Embryonic facial prominence (tissue), 1 donor: ENCODE measurements around the gene ABHD16A.

Experiments used
- DNase-seq: peaks from one replicate; pipeline ENCODE4 v3.0.0-alpha.2; 2016; ENCODE audit errors: extremely low spot score

The ABHD16A gene

DNA sequence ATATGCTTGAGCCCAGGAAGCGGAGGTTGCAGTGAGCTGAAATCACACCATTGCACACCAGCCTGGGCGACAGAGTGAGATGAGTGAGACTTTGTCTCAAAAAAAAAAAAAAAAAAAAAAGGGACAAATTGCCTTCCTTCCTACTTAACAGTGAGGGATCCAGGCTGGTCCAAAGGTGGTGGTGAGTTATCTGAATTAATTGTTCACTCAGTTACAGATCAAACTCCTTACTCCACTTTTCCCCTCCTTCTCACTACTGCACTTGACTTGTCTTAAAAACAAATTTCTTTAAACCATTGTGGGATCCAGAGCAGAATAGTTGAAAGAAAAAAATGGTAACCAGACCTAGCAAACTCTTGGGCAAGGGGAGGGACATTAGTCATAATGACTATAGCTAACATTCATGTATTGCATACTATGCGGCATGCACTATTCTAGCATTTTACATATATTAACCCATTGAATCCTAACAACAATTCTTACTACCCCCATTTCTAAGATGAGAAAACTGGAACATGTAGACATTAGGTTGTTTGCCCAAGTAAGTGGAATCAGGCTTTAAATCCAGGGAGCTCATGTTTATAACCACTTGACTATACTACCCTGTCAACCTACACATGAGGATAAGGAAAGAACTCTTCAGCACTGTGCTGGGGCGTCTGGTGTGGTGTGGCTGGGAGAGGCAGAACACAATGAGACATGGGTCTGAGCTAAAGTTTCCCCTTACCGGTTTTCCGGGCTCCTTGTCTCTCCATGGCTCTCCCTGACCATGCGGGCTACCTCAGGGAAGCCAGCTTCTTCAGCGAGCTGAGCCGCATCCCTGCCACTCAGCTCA, 39.8 kb downstream of the ABHD16A start:
- no peak for DNase-seq

DNA sequence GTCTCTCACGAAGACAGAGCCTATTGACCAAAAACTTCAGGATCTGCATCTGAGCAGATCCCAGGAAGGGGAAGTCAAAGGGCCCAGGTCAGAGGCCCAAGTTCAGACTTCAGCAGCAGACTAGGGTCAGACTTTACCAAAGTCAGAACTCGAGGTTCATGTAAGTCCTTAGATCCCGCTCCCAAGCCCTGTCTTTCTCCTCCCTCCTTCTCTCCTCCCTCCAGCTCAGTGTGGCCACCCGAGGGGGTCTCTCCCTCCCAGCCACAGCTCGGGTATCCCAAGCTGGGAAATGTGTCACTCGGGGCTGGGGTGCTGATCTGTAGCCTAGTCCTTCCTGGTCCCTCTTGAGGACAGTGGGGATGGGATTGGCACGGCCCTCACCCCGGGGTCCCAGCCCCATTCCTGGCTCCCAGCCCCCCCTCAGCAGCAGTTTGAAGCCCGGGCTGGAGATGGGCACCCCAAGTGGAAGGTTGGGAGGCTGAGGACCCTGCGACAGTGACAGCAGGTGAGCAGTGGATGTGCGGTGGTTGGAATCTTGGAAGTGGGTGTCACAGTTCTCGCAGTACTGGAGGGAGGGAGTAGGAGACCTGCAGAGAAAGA, 40.9 kb downstream of the ABHD16A start:
- DNase-seq: no peak

DNA sequence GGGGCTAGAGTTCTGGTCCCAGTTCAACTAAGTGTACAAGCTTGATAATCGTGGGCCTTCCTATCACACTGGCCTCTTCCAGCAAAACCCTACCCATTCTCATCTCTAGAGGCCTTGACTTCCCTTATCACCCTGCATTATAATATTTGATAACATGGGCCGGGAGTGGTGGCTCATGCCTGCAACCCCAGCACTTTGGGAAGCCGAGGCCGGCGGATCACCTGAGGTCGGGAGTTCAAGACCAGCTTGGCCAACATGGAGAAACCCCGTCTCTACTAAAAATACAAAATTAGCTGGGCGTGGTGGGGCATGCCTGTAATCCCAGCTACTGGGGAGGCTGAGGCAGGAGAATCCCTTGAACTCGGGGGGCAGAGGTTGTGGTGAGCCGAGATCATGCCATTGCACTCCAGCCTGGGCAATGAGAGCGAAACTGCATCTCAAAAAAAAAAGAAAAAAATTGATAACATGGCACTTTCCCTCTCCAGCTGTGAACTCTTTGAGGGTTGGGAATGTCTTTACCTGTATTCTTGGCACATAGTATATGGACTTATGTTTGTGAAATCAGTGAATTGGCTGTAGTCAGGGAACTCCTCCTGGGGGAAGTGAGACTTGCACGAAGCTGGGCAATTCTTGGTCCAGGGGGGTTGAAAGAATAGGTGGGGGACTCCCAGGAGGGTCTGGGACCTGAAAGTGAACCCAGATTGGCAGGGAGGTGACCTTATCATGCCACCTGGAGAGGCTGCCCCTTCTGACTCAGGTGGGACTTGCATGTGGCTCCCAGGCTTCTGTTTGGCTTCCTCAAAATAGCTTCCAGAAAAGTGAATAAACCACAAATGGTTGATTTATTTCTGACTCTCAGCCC, 41.6 kb downstream of the ABHD16A start:
- no peak for DNase-seq

DNA sequence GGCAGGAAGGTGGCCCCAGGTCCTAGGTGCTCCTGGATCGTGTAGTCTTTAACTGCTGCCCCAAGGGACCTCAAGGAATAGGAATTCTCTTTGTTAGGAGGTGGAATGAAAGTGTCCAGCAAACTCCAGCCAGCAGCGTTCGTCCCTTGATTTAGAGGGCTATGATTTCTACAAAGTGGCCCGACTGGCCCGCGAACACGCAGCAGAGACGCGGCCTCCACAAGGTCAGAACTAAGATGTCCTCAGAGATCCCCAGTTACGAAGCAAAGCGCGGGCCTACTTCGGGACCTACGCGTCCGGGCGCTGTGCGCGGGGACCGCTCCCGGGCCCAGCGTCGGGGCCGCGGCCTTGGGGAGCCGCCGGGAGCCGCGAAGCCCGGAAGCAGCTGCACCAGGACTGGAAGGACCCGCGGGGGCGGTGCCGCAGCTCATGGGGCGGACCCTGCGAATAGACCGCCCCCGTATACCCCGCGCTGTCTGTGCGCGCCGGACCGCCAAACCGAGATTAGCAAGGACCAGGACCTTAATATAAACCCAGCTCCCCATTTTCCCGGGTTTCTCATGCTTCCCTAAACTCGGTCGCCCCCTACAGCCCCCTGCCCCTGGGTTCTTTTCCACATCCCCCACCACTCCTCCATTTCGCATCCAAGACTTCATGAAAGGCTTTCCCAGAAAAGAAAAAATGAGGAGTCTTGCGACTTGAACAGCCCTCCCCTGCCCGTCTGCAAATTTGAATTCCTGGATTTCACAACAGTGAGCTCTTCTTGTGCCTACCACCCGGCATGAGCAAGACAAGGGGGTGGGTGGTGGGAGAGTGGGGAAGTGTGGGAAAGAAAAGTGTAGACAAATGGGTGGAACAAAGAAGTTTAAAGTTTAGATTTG, 42.5 kb downstream of the ABHD16A start, which contains the start of gene C6orf47:
TSS of gene C6orf47 (minus strand) at position 398 of the 881 bp plus-strand sequence. CDS start 831 bp downstream, outside the sequence.
- peak; percentile 40 for DNase-seq

DNA sequence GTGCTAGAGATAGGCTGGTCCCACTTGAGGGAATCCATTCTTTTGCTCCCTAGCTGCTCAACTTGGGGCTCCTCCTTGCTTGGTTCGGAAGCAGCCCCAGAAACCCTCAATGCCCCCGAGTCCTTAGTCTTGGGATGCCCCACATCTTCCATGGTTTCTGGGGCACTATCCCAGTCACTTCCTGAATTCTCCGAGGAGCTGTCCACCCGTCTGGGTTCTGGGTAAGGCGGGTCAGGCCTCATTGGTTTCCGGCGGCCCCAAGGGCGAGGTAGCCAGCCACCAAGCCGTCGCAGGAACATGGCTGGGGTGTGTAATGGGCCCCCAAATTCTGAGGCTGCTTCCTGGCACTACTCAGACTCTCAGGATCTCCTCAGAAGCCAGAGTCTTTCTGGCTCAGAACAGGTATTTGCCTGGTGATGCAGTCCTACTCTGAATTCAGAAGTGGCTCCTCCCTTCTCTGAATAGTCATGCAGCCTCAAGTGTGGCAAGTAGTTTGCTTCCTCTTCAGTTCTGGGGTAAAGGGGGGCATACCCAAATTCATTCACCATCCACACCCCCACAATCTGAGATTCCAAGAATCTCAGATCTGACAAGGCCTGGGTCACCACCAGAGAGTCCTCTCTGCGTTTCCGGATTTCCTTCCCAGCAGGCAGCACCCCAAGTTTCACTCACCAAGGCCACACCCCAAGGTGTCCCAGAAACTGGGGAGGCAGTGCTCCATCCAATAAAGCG, 43.3 kb downstream of the ABHD16A start:
- DNase-seq: no peak

DNA sequence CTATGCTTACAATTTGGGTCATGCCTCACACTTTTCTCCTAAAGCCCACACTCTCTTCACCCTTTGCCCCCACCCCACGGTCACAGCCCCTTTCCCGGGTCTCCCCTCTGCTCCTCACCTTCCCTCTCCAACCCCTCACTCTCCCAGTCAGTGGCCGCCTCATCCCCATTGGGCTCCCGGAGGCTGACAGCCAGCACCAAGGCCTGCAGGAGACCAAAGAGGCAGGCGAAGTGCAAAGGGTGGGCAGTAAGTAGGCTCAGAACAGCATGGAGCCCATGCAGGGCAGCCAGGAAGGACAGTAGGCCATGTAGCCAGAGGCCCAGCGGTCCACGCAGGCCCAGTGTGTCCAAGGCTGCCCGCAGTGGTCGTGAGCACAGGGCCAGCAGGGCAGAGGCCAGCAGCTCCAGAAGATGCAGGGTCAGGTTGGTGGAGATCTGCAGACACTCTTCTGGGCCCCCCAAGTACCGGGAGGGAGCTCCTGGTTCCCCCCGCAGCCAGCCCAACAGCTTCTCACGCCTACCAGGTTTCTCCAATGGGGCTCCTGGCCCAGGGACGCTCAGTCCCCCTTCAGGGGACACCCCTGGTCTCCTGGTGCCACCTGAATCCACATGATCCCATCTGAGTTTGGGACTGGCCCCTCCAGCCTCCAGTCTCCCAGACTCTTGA, 44.0 kb downstream of the ABHD16A start:
- no peak for DNase-seq

DNA sequence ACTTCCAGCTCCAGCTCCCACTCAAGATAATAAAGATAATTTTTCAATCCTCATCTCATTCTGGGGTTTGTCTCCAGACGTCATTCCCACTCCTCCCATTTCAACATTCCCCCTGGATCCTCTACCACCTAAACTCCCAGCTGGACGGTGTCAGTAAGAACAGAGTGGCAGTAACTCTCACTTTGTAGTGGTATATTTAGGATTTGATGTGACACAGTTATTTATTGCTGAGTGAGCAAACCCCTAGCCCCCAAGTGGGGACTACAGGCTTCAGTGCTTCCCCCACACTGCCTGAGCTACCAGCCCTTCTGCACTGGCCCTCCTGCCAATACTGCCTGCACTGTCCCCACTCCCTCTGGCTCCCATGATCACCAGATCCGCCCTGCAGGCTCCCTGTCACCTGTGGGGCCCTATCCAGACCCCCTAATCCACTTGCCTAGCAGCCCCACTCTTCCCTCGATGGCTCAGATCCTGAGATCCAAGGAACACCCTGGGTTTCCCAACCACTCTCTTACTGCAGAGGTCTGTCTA, 44.9 kb downstream of the ABHD16A start:
- no peak for DNase-seq

DNA sequence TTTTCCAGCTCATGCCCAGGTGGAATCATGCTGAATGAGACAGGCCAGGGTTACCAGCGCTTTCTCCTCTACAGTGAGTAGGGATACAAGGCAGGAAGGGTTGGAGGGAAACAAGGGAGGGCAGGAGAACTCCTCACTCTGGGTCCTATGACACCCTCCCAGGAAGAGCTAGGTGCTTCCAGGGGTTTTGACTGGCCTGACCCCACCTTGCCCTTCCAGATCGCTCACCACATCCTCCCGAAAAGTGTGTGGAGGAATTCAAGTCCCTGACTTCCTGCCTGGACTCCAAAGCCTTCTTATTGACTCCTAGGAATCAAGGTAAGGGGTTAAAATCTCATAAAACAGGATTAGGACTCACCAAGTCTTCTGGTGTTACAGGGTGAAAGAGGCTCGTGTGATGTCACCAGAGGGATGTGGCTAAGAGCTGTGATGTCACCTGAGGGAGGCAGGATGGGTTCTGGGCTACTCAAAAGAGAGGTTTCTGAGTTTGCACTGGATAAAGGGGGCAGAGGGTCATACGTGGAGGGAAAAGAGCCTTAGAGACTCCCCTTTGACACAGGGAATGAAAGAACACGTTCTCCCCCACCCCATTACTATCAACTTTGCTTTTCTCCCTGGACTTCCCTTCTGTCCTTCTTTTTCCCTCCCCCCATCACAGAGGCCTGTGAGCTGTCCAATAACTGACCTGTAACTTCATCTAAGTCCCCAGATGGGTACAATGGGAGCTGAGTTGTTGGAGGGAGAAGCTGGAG, 45.5 kb downstream of the ABHD16A start:
- DNase-seq: no peak

DNA sequence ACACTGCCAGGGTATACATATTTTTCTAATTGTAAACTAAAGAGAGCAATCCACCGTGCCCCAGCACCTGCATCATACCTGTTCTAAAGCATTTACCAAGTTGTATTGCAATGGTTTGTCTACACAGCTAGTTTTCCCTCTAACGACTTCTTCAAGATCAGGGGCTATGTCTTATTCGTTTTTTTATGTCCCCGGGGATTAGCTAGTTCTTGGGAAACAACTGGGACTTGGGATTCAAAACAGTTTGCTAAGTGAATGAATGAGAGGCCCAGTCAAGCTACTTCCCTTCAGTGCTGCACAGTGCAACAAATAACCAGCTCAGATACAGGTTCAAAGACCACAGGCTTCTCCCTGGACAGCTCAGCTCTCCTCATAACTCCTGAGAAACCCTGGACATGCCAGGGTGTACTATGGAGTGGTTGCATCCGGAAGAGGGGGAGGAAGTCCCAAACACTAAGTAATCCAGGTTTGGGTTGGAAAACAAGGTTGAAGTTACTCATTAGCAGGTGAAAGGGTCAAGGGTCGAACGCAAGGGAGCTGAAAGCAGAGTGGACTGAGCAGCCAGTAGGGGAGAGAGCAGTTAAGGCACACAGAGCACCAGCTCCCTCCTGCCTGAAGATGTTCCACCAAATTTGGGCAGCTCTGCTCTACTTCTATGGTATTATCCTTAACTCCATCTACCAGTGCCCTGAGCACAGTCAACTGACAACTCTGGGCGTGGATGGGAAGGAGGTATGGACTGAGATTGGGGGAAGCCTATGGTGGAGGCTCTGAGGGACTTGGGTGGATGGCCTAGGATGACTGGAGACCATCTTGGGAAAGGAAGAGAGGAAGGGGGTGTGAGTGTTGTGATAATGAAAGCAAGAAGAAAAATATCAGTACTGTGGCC, 47.5 kb downstream of the ABHD16A start, which contains the start of gene APOM:
TSS of gene APOM (plus strand) at position 546 of the 889 bp plus-strand sequence. CDS start at position 619, 73 bp downstream.
- no peak for DNase-seq

DNA sequence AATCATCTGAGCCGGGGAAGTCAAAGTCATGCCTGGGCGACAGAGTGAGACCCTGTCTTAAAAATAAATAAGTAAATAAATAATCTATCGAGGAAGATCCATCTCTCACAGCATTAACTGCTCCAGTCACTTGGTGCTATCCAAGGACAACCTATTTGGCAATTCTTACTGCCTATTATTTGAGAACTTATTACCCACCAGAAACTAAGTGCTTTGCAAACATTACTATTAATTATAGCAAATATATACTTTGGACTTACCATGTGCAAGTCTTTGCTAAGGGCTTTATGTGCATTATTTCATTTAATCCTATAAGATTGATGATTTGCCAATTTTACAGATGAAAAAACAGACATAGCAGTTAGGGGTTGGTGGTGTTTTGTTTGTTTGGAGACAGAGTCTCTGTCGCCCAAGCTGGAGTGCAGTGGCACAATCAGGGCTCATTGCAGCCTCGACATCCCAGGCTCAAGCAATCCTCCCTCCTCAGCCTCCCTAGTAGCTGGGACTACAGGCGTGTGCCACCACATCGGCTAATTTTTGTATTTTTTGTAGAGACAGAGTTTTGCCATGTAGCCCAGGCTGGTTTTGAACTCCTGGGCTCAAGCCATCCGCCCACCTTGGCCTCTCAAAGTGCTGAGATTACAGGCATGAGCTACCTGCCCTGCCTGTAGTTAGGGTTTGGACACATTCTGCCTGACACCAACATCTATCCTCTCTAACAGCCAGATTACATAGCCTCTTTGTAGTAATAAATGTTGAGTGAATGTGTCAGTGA, 48.4 kb downstream of the ABHD16A start:
- DNase-seq: no peak

DNA sequence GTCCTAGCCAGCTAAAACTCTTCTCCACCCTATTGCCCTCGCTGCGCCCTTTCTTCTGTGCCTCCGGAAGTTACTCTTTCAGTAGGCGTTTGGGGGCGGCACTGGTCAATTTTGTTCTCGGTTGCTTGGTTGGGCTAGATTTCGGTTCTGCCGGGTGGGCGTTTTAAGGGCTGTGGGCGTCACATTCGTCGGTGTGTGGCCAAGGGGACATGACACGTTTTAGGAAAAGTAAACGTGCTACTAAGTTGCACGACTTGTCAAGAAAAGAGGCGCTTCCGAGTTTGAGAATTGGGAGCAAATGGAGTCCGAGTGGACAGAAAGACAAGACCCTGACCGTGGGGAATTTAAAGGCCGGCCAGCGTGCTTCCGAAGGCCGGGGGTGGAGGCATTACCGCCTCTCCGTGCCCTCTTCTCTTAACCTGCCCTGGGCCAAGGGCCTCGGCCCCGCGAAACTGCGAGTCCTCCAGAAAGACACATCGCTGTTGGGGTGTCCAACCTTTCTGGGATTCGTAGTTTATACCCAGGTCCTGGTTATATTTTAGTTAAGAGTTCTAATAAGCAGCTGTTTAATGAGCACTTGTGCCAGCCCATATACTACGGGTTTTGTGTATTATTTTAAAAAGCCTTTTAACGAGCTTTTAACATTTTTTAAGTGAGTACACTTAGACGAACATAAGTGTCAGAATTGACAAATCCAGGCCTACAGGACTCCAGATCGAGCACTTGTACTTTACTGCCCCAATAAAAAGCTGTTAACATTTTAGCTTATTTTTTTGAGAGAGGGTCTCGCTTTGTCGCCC, 50.0 kb downstream of the ABHD16A start:
- DNase-seq: peak; percentile 86

DNA sequence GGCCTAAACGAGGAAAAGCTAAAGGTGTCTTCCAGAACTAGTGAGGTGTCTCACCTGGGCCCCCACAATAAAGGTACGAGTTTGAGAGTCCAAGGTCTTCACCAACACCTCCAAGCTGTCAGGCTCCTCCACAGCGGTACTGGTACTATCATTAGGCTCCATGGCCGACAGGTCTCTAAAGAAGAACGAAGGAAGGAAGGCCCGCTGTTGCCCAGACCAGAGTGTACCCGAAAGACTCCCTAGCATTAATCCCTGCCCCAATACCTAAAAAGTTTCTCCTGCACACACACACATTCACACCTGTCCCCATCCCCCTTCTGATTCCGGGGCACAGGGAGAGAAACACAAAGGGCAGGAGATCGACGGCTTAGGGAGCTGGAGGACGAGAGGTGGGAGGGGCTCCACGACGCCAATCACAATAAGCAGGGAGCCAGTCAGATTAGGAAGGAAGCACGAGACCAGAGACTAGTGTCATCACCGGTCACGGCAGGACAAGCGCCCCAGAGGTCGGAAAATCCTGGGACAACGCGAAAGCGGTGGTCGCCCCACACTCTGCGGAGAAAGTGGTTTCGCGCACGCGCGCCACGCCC, 51.4 kb downstream of the ABHD16A start:
- DNase-seq: peak; percentile 66

DNA sequence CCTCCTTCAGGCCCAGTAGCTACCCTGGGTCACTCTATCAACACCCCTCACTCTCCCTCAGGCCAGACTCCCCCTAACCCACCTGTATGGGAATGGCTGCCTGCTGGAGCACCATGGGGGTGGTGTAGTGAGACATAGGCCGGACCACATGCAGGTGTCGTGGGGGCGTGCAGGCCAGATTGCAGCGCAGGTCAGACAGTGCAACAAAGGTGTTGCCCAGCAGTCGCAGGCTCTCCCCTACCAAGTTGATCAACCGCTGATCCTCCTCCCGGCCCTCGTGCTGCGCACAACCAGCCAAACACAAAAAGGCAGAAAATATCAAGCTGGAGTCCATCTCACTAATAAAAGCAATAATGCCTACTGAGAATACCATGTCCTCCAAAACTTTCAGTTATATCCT, 57.8 kb downstream of the ABHD16A start:
- no peak for DNase-seq

DNA sequence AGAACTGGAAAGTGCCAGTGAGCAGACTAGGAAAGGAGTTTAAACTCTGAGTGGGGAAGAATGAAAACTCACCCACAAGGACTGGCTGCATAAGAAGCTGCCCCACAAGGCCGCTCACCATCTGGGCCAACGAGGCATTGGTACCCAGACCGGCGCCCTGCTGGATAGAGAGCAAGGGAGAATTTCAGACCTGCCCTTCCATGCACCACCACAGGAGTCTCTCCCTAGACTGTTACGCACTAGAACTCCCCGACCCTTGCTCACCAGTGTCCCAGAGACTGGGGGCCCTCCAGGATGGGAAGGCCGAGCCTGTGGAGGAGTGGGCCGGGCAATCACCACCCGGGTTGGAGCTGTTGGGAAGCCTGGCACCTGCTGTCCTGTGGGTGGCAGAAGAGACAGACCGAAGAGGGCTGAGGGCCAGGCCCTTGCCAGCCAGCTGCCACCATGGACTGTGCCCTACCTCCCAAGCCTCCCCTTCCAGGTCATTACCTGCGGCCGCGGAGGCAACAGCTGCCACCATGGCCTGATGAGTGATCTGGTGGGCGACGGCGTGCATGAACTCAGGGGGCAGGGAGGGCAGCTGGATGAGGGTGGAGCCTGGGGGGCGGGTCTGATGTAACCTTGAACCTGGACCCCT, 59.2 kb downstream of the ABHD16A start:
- DNase-seq: no peak

DNA sequence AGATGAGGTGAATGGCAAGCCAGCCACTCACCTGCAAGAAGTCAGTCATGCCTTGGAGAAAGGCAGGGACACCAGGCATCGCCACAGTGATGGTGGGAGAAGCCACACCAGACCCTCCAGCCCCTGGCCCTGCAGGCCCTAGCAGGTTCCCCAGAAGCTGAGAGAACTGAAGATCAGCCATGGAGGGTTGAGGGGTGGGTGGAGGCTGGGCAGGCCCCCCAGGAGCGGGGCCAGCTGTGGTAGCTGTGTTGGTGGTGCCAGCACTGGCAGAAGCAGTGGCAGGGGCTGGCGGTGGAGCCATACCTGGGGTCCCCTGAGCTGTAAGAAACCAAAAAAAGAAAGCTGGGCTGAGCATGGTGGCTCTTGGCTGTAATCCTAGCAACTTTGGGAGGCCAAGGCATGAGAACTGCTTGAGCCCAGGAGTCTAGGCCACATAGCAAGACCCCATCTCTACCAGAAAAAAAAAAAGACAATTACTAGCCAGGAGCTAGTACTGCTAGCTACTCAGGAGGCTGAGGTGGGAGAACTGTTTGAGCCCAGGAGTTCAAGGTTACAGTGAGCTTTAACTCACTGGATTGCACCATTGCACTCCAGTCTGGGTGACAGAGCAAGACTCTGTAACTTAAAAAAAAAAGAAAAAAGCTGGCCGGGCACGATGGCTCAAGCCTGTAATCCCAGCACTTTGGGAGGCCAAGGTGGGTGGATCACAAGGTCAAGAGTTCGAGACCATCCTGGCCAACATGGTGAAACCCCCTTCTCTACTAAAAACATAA, 60.1 kb downstream of the ABHD16A start:
- no peak for DNase-seq
